DOHH2 (cell line): ENCODE measurements around the gene KCNMA1.

Source experiments
- EZH2phosphoT487 ChIP-seq: fragments of 200-600 bp; sonication (generic); IDR thresholded peaks from 2 replicates; pipeline ENCODE4 v1.6.1; 2017; ENCODE audit warnings: borderline replicate concordance, mild to moderate bottlenecking, antibody characterized with exemption, low read length, moderate library complexity, mixed read lengths
- TF ChIP-seq, protein P1 (sequence below): fragments of 200-600 bp; sonication (generic); IDR thresholded peaks from one replicate; pipeline ENCODE4 v1.5.1; 2014; ENCODE audit warnings: antibody characterized with exemption, mild to moderate bottlenecking, low read depth, low read length; ENCODE audit not compliant: poor library complexity, severe bottlenecking

DNA sequence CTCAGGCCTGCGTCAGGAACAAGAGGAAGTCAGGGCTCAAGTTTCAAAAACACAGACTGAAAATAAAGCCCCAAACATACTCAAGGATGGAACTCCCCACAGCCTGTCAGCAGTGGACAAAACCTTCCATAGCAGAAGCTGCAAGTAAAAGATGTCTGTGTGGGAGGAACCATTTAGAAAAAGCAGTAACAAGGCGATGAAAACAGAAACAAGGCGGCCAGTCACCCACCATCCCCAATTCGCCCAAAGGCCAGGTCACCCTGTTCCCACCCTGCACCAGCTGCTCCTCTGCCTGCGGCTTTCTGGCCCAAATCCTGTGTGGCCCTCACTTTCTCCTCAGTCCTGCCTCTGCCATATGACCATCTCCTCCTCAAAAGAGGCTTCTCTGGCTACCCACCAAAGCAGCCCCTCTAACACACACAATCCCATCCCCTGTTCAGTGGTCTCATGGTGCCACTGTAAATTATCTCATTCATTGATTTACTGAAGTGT is 27.8 kb downstream of the KCNMA1 start:
- TF ChIP-seq, protein P1, sequence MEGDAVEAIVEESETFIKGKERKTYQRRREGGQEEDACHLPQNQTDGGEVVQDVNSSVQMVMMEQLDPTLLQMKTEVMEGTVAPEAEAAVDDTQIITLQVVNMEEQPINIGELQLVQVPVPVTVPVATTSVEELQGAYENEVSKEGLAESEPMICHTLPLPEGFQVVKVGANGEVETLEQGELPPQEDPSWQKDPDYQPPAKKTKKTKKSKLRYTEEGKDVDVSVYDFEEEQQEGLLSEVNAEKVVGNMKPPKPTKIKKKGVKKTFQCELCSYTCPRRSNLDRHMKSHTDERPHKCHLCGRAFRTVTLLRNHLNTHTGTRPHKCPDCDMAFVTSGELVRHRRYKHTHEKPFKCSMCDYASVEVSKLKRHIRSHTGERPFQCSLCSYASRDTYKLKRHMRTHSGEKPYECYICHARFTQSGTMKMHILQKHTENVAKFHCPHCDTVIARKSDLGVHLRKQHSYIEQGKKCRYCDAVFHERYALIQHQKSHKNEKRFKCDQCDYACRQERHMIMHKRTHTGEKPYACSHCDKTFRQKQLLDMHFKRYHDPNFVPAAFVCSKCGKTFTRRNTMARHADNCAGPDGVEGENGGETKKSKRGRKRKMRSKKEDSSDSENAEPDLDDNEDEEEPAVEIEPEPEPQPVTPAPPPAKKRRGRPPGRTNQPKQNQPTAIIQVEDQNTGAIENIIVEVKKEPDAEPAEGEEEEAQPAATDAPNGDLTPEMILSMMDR, result no peak
- no peak for TF ChIP-seq EZH2phosphoT487
